Endothelial cell of umbilical vein (primary cell): ENCODE measurements around the gene FBXL17. TPM values are rescaled to one million over a fixed set of nuclear protein-coding genes. Genes with fewer than 3 reads are reported as not detected.

ENCODE experiments used
- BruUV-seq: library from RNA; stranded (reverse); fragments of 400-500 nt; replicated peaks from 2 replicates; lab custom pipeline; 2021; lab: Mats Ljungman, UMichigan
- CTCF ChIA-PET: fragments of 300-600, 350-600 bp; sonication (Branson Sonifier 250); formaldehyde crosslinking; loops from one replicate; lab custom pipeline; 2021; ENCODE audit warnings: antibody characterized with exemption, inconsistent platforms; lab: Charles Lee
- POLR2A ChIA-PET: fragments of 300-600, 350-600 bp; sonication (Branson Sonifier 250); formaldehyde crosslinking; loops from one replicate; lab custom pipeline; 2021; ENCODE audit warnings: antibody characterized with exemption, inconsistent platforms; lab: Charles Lee
- DNase-seq: peaks from one replicate; pipeline ENCODE4 v3.0.0-alpha.2; 2011; ENCODE audit warnings: low read depth, low spot score
- FAIRE-seq: peaks from 2 replicates; lab custom pipeline; 2011; peaks lifted over from hg19 to GRCh38; lab: Jason Lieb, UNC
- H2AFZ ChIP-seq: 2 replicates; pipeline ENCODE4 v1.6.0; 2012; ENCODE audit warnings: low read depth, low read length, control low read depth, inconsistent platforms
- H3K27ac ChIP-seq: 2 replicates; pipeline ENCODE4 v1.5.1; 2011; ENCODE audit warnings: low read depth, mild to moderate bottlenecking, control low read depth, low read length, moderate library complexity; ENCODE audit not compliant: insufficient read depth
- H3K27me3 ChIP-seq, 2 experiments: 2 replicates each; pipeline versions ENCODE4 v1.6.0 to v1.6.1; 2011; ENCODE audit warnings: low read length in 2 of 2, mixed read lengths in 1 of 2; ENCODE audit not compliant: control insufficient read depth in 2 of 2, insufficient read depth in 2 of 2
- H3K36me3 ChIP-seq, 2 experiments: 2 replicates in 1 of 2; 3 replicates in 1 of 2; pipeline ENCODE4 v1.5.1; 2011; ENCODE audit warnings: low read length in 2 of 2, mild to moderate bottlenecking in 1 of 2, moderate library complexity in 1 of 2; ENCODE audit not compliant: control insufficient read depth in 2 of 2, insufficient read depth in 2 of 2; ENCODE audit errors: extremely low read depth in 1 of 2
- H3K4me1 ChIP-seq: 3 replicates; pipeline ENCODE4 v1.5.1; 2011; ENCODE audit warnings: mild to moderate bottlenecking, low read length; ENCODE audit not compliant: control insufficient read depth, insufficient read depth; ENCODE audit errors: extremely low read depth
- H3K4me2 ChIP-seq: 2 replicates; pipeline ENCODE4 v1.6.1; 2011; ENCODE audit warnings: low read length, control low read depth, mixed read lengths; ENCODE audit not compliant: insufficient read depth
- H3K4me3 ChIP-seq, 3 experiments: fragments of 200-600 bp in 1 of 3; sonication (generic), shearing (Covaris generic) in 1 of 3; replicated peaks in 1 of 3; 2 replicates each; pipeline ENCODE4 v1.5.1; 2011 to 2016; ENCODE audit warnings: control low read depth in 3 of 3, low read length in 3 of 3, mild to moderate bottlenecking in 2 of 3, inconsistent platforms in 1 of 3, low read depth in 1 of 3, moderate library complexity in 1 of 3; ENCODE audit not compliant: insufficient read depth in 1 of 3
- H3K79me2 ChIP-seq: 2 replicates; pipeline ENCODE4 v1.6.0; 2012; ENCODE audit warnings: low read length, inconsistent platforms; ENCODE audit not compliant: control insufficient read depth, insufficient read depth
- H3K9ac ChIP-seq: replicated peaks from 2 replicates; pipeline ENCODE3; 2011; ENCODE audit warnings: low read length, control low read depth; ENCODE audit not compliant: insufficient read depth; ENCODE audit errors: extremely low read depth
- H3K9me1 ChIP-seq: replicated peaks from 3 replicates; pipeline ENCODE4 v1.6.0; 2011; ENCODE audit warnings: mild to moderate bottlenecking, low read length; ENCODE audit not compliant: control insufficient read depth, insufficient read depth; ENCODE audit errors: extremely low read depth
- H3K9me3 ChIP-seq: replicated peaks from 2 replicates; pipeline ENCODE4 v1.5.1; 2012; ENCODE audit warnings: low read length, inconsistent platforms; ENCODE audit not compliant: control insufficient read depth, insufficient read depth
- H4K20me1 ChIP-seq: replicated peaks from 2 replicates; pipeline ENCODE3; 2011; ENCODE audit warnings: mild to moderate bottlenecking, low read length; ENCODE audit not compliant: control insufficient read depth, insufficient read depth; ENCODE audit errors: extremely low read depth
- EZH2 ChIP-seq: IDR thresholded peaks from 2 replicates; pipeline ENCODE4 v1.6.1; 2012; ENCODE audit warnings: borderline replicate concordance, low read depth, mild to moderate bottlenecking, moderate library complexity, low read length, inconsistent platforms; ENCODE audit not compliant: severe bottlenecking
- FOS ChIP-seq: IDR thresholded peaks from 2 replicates; pipeline ENCODE4 v1.6.1; 2011; ENCODE audit warnings: mild to moderate bottlenecking, low read length, moderate library complexity, borderline replicate concordance; ENCODE audit not compliant: insufficient read depth
- GATA2 ChIP-seq: IDR thresholded peaks from 2 replicates; pipeline ENCODE4 v1.7.0; 2011; ENCODE audit warnings: low read depth, mild to moderate bottlenecking, moderate library complexity, mixed read lengths, low read length; ENCODE audit not compliant: insufficient read length, insufficient read depth
- JUN ChIP-seq: IDR thresholded peaks from 2 replicates; pipeline ENCODE4 v1.6.1; 2011; ENCODE audit warnings: borderline replicate concordance, low read depth; ENCODE audit not compliant: insufficient read length, insufficient read depth
- MYC ChIP-seq: IDR thresholded peaks from one replicate; pipeline ENCODE4 v1.6.1; 2011; ENCODE audit warnings: mild to moderate bottlenecking, low read depth, low read length
- POLR2A ChIP-seq: IDR thresholded peaks from 2 replicates; pipeline ENCODE4 v1.6.1; 2012; ENCODE audit warnings: low read depth, mild to moderate bottlenecking, control low read depth, low read length
- POLR2AphosphoS5 ChIP-seq: IDR thresholded peaks from 2 replicates; pipeline ENCODE4 v1.6.1; 2012; ENCODE audit warnings: low read depth, mild to moderate bottlenecking, control low read depth, low read length, moderate library complexity; ENCODE audit not compliant: insufficient read depth
- dilution Hi-C: fragments of 300-500 bp; cut with MboI; formaldehyde crosslinking; loops from one replicate; pipeline ENCODE4 v1.15.0; 2019; ENCODE audit warnings: low sequenced_read_pairs; ENCODE audit not compliant: extremely low pct_ligation_motif_present
- intact Hi-C: fragments of 100-400 bp; cut with micrococcal nuclease; formaldehyde crosslinking; loops from one replicate; pipeline ENCODE4 v1.10.0; 2022
- polyA plus RNA-seq, 4 experiments: library from polyadenylated mRNA; depleted of rRNA in 3 of 4; stranded (reverse) in 3 of 4; unstranded in 1 of 4; fragments of >200 nt; gene quantifications; 2 replicates each; pipeline versions ENCODE4 v1.2.1 to v1.2.3, GENCODE V29; 2011 to 2012; ENCODE audit warnings: missing spikeins in 1 of 4
- total RNA-seq: library from RNA; stranded (reverse); gene quantifications from 2 replicates; pipeline ENCODE4 v1.2.3, GENCODE V29; 2021
- TF ChIP-seq, protein P1 (sequence below): IDR thresholded peaks from 2 replicates; pipeline ENCODE4 v1.6.1; 2011; ENCODE audit not compliant: insufficient read depth, insufficient read length
- TF ChIP-seq, protein P2 (sequence below), 2 donors: IDR thresholded peaks; 1 replicate in 1 of 2; 2 replicates in 1 of 2; pipeline ENCODE4 v1.5.1; 2011; ENCODE audit warnings: low read length in 2 of 2, mild to moderate bottlenecking in 2 of 2, moderate library complexity in 2 of 2, control low read depth in 1 of 2, inconsistent platforms in 1 of 2, low read depth in 1 of 2; ENCODE audit not compliant: insufficient read depth in 1 of 2; ENCODE audit errors: extremely low read depth in 1 of 2

Gene FBXL17
- total and polyA plus RNA-seq, 2 donors (not counting 3 experiments of a cell fraction or from before 2014, with no cell fraction given) = 2.7 to 8.8 TPM

DNA sequence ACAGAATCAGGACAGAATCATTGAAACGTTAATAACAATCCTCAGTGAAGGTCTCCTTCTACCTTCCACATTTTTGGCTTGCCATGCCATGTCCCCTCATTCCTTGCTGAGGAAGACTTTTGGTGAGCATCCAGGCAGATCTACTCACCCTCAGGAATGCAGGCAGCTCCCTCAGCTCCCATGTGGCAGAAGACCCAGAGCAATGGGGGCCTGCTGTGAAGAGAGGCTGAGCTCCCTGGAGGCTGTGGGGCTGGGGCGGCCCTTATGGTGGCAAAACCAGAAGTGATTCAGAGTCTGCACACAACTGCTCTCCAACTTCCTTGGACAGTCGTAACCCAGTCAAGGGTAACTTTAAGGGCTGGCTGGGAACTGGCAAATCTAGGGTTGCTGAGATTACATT is 463.9 kb downstream of the FBXL17 start:
- no peaks in the 10 kb centered on the region for H4K20me1 ChIP-seq
- no peak overlapping the region for H3K9ac ChIP-seq
- peaks cover 2% of the 10 kb centered on the region for H3K9me1 ChIP-seq
- DNase-seq (no peak), FAIRE-seq (no peak)
- BruUV-seq = no TSS peak
- H3K4me1 ChIP-seq = no peaks in the 10 kb centered on the region
- no peak overlapping the region for H3K27ac ChIP-seq
- ChIA-PET POLR2A (no interaction called here), CTCF (interaction anchor here (0.9 kb wide), 1 partner anchor 11 kb away, joined by 3 read pairs; no protein-coding TSS in a partner anchor)
- H3K4me2 ChIP-seq = no peak overlapping the region
- no peaks in the 10 kb centered on the region for H3K36me3 ChIP-seq
- intact Hi-C loops = no loop called here
- H3K9me3 ChIP-seq = no peaks in the 10 kb centered on the region
- no peak overlapping the region for H2AFZ ChIP-seq
- H3K79me2 ChIP-seq = no peaks in the 10 kb centered on the region
- dilution Hi-C loops = no loop called here
- no peak overlapping the region for H3K4me3 ChIP-seq
- no peak for TF ChIP-seq MYC
- TF ChIP-seq FOS = no peak
- TF ChIP-seq, protein P1, sequence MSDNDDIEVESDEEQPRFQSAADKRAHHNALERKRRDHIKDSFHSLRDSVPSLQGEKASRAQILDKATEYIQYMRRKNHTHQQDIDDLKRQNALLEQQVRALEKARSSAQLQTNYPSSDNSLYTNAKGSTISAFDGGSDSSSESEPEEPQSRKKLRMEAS = no peak
- no peak for TF ChIP-seq EZH2
- TF ChIP-seq, protein P2, sequence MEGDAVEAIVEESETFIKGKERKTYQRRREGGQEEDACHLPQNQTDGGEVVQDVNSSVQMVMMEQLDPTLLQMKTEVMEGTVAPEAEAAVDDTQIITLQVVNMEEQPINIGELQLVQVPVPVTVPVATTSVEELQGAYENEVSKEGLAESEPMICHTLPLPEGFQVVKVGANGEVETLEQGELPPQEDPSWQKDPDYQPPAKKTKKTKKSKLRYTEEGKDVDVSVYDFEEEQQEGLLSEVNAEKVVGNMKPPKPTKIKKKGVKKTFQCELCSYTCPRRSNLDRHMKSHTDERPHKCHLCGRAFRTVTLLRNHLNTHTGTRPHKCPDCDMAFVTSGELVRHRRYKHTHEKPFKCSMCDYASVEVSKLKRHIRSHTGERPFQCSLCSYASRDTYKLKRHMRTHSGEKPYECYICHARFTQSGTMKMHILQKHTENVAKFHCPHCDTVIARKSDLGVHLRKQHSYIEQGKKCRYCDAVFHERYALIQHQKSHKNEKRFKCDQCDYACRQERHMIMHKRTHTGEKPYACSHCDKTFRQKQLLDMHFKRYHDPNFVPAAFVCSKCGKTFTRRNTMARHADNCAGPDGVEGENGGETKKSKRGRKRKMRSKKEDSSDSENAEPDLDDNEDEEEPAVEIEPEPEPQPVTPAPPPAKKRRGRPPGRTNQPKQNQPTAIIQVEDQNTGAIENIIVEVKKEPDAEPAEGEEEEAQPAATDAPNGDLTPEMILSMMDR (IDR thresholded peaks at IDR 0.05; ENCODE audit: extremely low read depth in 1 of 2, insufficient read depth in 1 of 2, low read depth in 1 of 2, low read length in 2 of 2) = no peak
- TF ChIP-seq POLR2A = no peak
- TF ChIP-seq POLR2AphosphoS5 = no peak
- no peak for TF ChIP-seq JUN
- TF ChIP-seq GATA2 = no peak
- H3K27me3 ChIP-seq = no peaks in the 10 kb centered on the region
